HG03565 (cell line): ENCODE measurements around the gene LTB.
"Not testable (repeated sequence)": the region's sequence is repeated elsewhere in the genome, so short reads cannot be mapped to it uniquely, and the experiment has no call there.

Source experiments
- ATAC-seq: cut with Tn5 transposase; IDR thresholded peaks from one replicate; pipeline ENCODE4 v1.9.1; 2021; ENCODE audit warnings: mild to moderate bottlenecking, moderate library complexity; ENCODE audit not compliant: unreplicated experiment

The LTB gene

DNA sequence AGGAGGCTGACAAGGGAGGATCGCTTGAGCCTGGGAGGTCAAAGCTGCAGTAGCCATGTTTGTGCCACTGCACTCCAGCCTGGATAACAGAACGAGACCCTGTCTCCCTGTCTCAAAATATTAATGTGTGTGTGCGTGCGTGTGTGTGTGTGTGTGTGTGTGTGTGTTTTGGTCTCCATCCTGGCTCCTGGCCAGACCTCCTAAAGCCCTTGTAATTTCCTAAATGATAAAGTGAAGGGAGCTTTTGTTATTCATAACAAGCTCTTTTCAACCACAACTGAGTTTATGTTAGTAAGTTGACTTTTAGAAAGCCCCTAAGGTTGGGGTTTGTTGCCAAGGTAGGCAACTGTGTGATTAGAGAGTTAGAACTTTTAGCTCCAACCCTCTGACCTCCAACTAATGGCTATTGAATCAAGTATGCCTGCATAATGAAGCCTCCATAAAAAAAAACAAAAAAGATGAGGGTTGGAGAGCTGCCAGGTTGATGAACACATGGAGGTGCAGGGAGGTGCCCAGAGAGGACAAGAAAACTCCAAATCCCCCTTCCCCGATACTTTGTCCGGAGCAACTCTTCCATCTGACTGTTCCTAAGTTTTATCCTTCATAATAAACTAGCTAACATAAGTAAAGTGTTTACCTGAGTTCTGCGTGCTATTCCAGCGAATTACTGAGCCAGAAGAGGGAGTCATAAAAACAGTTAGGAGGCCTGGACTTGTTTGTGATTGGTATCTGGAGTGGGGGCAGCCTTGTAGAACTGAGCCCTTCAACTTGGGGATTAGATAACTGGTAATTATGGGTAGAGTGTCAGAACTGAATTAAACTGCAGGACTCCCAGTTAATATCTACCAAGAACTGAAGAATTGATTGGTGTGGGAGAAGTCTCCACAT lies 27.5 kb upstream of the LTB start:
- ATAC-seq = no peak

DNA sequence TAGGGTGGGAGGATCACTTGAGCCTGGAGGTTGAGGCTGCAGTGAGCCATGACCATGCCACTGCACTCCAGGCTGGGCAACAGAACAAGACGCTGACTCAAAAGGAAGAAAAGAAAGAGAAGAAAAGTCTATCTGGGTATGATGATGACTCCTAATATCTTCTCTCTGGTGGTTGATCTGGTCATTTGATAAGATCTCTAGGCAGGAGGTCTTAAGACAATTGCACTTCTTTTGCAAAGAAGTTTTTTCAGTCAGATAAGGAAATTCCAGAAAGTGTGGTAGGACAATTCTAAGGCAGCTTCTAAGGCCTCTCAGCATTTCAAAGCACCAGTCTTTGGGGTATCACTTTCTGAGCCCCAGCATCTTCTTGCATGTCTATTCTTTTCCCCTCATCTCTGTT lies 25.1 kb upstream of the LTB start:
- ATAC-seq = no peak

DNA sequence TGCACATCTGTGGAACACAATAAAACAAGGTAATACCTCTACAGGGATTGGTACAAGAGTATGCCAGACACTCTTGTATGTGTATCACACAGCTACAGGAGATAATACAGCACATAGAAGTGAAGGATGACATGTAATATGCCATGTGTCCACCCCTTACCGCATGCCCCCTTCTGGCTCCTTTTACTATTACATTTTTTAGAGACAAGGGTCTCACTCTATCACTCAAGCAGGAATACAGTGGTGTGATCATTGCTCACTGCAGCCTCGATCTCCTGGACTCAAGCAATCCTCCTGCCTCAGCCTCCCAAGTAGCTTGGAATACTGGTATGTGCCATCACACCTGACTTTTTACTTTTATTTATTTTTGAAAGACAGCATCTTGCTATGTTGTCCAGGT lies 14.8 kb upstream of the LTB start:
- no peak for ATAC-seq

DNA sequence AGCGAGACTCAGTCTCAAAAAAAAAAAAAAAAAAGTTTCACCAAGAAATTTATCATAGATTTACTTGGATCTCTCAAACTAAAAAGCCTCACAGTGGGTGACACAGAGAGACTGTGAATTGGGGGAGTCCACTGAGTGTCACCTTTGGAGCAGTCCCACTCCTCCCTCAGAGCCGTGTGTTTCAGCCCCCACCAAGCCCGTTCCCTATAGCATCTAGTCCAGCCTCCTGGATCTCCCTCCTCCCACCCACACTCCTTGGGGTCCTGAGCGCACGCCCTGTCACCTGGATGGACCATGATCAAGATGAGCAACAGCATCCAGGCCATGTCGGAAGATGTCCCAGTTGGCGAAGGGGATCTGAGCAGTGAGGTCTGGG lies 10.2 kb upstream of the LTB start:
- no peak for ATAC-seq

DNA sequence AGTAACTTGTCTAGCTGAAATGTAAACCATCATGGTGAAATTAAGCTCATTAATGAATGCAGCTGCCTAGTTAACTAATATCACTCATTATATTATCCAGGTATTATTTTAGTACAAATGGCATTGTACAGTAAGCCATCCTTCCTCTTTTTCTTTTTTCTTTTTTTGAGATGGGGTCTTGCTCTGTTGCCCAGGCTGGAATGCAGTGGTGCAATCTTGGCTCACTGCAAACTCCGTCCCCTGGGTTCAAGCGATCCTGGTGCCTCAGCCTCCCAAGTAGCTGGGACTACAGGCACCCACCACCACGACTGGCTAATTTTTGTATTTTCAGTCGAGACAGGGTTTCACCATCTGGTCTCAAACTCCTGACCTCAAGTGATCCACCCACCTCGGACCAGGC lies 8.5 kb upstream of the LTB start:
- ATAC-seq = not testable (repeated sequence)

DNA sequence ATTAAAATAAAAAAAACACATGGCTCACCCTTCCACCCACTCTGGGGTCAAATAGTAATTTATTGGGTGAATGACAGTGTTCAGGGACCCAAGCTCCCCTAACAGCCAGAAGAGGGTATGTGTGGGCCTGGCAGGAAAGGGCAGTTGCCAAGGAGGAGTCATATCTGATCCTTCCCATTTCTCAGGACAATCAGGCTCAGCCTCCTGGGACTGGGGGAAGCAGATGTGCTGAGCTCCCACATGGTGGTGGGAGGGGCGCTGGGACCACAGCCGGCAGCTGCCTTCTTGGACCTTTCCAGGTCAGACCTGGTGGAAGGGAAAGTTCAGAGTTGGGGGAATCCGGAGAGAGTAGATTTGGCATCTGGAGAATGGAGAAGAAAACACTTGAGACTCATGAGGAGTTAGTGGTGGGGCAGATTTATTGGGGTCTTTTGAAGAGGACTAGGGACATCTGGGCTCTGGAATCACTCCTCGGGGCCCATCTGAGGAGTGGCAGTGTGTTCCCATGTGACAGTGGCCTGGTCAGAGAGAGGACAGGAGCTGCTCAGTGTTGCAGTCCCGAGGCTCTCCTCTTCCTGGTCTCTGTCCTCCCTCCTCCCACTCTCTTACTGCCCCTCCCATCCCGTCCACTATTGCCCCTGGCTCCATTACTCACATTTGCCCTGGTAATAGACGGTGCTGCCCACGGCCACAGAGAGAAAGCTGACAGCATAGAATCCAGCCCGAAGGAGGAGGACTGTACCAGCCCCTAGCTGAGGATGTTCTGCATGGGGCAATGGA lies 6.8 kb upstream of the LTB start:
- no peak for ATAC-seq

DNA sequence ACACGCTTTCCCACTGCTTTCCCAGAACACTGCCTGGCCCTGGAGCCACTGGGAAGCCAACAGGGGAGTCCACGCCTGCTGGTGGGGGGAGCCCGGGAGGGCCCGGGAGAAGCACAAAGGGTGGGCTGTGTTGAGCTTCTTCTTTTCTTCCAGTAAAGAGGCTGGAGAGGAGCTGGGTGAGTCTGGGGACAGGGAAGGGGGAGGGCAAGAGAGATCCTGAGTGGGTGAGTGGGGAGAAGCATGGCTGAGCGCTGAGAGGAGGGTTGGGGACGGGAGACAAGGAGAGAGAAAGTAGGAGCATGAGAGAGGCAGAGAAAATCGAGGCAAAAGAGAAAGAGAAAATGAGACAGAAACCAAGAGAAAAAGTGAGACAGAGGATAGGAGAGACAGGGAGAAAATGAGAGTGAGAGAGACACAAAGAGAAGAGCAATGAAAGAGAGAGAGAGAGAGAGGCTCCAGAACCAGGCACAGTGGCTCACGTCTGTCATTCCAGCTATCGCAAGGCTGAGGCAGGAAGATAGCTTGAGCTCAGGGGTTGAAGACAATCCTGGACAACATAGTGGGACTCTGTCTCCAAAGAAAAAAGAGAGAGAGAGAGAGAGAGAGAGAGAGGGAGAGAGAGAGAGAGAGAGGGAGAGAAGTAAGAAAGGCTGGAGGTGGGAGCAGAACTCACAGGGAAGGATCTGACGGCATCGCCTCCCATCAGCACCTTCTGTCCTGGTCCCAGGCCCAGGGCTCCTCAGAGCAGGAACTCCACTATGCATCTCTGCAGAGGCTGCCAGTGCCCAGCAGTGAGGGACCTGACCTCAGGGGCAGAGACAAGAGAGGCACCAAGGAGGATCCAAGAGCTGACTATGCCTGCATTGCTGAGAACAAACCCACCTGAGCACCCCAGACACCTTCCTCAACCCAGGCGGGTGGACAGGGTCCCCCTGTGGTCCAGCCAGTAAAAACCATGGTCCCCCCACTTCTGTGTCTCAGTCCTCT lies 5.9 kb upstream of the LTB start:
- ATAC-seq = no peak

DNA sequence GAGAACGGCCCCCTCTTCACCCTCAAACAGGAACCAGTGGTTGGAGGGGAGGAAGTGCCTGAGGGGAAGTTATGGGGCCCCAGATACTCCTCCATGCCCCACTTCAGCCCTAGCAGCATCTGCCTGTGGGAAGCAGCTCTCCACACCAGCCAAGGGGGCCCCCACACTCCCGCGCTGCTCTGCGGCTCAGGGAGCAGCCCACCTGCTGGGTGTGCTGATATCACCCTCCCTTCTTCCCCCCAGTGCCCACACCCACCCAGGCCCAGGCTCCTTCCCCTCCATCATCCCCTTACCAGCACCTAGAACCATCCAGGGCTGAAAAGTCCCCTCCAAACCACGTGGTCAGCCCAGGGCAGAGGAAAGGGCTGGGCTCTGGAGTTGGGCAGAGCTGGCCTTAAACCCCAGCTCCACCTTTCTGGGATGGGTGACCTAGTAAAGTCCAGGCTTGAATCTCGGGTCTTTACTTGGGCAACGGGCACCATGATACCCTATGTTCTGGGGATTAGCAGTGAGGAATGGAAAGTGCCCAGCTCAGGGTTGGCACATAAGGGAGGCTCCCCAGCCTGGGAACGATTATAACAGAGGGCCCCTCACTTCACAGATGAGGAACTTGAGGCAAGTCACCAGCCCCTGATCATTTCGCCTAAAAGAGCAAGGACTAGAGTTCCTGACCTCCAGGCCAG lies 4.5 kb upstream of the LTB start:
- ATAC-seq = no peak

DNA sequence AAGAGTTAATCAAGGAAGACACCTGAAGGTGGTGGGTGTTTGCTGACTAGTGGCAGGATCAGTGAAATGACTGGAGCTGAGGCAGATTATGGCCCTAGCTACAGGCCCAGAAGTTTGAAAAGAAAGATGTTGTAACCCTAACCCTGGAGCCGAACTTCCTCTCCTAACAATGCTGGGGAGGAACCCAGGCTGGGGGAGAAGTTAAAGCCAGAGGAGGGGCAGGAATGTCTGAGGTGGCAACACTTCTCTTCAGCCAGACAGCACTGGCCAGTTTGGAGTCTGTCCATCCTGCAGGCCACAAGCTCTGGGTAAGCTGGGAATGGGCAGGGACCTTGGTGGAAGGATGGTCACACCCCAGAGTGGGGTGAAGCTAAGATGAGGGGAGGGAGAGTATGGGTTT lies 3.8 kb upstream of the LTB start, which contains the start of gene LST1:
LST1 (plus strand) TSS at position 270 of the 400 bp plus-strand sequence. CDS start 1,023 bp downstream, outside the sequence.
- ATAC-seq = no peak

DNA sequence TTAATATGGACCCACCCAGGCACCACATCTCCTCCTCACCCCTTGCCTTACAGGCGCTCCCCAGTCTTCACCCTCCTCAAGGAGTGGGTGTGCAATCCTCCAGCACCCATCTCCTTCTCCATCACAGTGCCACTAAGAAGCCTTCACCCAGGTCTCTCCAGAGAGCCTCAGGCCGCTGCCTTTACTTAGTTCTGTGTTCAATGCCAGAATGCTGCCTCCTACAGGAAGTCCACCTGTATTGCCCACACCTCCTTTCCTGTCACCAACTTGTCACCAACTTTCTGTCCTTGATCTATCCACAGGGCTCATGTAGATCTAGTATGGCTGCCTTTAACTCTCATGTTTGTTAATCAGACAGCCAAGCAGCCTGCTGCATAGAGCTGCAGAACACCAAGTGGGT lies 3.3 kb upstream of the LTB start:
- no peak for ATAC-seq

DNA sequence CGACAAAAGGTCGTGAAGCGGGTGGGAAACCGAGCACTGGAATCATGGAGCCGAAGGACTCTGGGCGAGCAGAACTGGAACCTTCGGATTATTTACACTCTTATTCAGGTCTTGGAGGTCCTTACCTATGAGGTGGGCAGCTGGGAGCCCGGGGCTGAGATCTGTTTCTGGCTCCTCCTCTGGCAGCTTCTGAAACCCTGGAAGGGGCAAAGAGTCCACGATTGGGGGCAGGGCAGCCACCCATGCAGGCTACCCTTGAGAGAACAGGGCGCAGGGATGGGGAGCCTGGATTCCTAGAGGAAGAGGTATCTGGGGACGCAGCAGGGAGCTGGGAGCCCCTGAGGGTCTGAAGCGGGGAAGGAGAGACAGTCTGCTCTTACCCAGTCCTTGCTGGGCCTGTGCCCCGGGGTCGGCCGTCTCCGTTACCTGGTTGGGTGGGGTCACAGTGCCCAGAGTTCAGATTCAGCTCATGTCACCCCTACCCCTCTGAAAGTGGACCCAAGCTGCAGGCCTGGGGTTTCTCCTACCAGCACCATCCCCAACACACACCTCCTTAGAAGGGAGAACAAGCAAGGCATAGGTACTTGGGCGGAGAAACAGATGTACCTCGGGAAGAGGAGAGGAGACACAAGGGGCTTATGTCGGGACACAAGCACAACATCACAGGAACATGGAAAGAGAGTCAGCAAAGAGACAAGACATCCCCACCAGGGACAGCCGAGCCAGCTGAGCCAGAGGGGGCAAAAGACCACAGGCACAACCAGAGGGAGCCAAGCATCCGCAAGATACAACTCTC lies 592 bp downstream of the LTB start:
- ATAC-seq = no peak

DNA sequence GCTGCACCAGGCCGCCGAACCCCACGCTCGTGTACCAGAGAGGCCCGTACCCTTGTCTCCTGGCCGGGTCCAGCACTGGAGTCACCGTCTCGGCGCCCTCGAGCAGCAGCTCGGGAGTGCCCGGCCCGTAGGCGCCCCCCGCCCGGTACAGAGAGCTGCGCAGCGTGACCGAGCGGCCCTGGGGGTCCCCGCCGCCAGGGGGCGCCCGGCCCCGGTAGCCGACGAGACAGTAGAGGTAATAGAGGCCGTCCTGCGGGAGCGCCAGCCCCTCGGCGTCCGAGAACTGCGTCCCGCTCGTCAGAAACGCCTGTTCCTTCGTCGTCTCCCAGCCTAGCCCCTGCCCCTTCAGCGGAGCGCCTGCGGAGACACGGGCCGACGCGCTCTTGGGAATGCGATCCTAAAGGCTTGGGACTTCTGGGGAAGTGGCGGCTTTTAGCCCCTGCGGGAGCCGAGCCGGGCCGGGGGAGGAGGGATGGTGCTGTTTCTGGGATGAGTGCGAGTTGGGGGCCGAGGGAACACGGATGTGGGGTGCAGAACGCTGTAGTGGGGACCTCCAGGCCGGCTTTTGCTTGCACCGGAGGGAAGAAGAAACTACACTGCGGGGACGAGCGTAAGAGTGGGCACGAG lies 1.3 kb downstream of the LTB start:
- peak; percentile 54 for ATAC-seq

DNA sequence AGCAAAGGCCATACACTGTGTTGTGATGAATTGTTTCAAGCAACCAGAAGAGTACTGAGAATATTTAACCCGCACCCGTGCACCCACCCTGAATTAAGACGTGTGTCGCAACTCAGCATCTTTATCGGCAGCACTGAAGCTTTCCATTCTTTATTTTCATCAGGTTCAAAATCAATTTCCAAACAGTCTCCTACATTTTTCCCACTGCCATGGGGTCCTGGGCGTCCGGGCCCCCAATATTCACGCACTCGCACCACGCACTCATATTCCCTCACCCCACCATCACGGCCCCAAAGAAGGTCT lies 1.8 kb downstream of the LTB start:
- ATAC-seq = no peak

DNA sequence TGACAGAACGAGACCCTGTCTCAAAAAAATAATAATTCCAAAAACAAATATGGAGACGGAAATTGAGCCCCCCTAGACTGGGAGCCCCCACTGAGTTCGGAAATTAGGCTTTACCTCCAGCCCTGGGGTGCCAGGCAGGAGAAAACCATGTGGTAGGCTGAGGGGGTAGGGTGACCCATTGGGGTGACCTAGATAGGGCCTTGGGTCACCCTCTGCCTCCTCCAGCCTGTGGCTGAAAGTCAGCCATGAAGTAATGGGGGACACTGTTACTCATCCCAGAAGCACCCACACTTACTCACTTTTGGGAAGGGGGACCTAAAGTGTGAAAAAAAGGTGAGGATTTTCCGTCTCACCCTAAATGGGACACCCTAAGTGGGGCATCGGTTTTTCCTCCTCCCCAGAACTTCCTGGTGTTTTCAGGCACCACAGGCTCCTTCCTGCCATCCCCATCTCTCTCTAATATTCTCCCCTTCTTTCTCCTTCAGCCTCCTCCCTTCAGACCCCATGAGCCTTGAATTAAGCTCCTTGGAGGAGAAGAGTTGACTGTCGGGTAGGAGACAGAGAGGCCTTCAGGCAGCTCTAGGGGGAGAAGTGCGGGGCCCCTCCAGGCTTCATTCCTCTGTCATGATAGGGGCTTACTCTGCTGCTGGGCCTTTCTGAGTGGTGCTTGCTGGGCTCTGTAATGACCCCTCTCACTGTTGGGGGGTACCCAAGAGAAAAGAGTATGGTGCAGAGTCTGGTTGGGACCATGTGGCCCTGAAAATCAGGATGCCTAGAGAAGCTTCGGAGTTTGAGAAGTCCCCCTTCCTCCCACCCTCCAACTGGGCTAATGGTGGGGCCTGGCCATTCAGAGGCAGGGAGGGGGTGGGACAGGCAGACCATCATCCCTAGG lies 2.4 kb downstream of the LTB start:
- no peak for ATAC-seq

DNA sequence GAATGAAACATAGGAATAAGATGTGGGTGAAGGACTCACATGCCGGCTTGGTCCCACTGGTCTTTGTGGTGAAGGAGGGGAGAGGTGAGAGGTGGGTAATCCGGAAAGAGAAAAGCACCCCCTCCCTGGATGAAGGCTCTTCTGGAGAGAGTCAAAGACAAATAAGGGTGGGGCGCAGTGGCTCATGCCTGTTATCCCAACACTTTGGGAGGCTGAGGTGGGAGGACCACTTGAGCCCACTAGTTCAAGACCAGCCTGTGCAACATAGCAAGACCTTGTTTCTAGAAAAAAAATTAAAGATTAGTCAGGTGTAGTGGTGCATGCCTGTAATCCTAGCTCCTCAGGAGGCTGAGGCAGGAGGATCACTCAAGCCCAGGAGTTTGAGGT lies 3.1 kb downstream of the LTB start:
- no peak for ATAC-seq

DNA sequence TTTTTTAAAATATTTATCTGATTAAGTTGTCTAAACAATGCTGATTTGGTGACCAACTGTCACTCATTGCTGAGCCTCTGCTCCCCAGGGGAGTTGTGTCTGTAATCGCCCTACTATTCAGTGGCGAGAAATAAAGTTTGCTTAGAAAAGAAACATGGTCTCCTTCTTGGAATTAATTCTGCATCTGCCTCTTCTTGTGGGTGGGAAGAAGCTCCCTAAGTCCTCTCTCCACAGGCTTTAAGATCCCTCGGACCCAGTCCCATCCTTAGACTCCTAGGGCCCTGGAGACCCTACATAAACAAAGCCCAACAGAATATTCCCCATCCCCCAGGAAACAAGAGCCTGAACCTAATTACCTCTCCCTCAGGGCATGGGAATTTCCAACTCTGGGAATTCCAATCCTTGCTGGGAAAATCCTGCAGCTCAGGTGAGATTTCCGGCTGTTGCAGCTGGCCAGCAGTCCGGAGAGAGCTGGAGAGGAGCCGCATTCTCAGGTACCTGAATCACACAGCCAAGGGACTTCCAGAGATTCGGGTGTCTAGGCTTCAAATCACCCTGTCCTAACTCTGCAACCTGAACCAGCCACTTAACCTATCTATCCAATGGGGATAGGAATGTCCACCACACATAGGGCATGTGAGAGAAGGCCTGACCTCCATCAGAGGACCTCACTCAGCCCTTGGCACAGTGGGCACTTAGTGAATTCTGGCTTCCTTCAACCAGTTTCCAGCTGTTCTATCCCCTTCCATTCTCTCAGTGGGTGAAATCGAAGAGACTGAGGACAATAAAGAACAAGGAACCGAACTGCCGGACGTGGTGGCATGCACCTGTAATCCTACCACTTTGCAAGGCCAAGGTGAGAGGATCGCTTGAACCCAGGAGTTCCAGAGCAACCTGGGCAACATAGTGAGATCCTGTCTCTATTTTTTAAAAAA lies 3.8 kb downstream of the LTB start:
- no peak for ATAC-seq

DNA sequence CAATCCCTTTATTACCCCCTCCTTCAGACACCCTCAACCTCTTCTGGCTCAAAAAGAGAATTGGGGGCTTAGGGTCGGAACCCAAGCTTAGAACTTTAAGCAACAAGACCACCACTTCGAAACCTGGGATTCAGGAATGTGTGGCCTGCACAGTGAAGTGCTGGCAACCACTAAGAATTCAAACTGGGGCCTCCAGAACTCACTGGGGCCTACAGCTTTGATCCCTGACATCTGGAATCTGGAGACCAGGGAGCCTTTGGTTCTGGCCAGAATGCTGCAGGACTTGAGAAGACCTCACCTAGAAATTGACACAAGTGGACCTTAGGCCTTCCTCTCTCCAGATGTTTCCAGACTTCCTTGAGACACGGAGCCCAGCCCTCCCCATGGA lies 4.7 kb downstream of the LTB start:
- no peak for ATAC-seq
